ENCODE results near the gene SYNE1.

DNA sequence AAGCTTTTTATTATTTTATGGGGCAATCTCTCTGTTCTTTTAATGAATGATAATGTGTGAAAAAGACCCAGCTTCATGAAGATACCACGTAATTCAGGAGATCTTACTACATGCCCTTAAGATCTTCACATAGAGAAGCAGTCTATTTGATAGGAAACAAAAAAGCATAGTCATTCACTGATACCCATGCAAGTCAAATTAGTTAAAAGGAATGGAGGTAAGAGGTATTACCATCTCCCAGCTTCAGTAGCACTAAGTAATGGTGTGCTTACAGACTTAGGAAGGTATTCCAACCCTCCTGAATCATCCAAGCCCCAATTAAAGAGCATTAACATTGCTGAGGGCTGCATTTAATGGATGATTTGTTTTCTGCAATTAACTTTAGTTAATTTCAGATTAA, 364.7 kb downstream of the SYNE1 start:
- TF ChIP-seq ZNF274 (IDR thresholded peaks at IDR 0.05; ENCODE audit: low read depth, low read length) (no peak), YY1 (IDR thresholded peaks at IDR 0.05; ENCODE audit: insufficient read depth, insufficient read length) (no peak), SUZ12 (IDR thresholded peaks at IDR 0.05; ENCODE audit: extremely low read depth, insufficient read depth, insufficient read length) (no peak)
